Suprapubic skin (tissue), 4 donors: Measurements from ENCODE around the gene POLE3. TPM values are rescaled to one million over a fixed set of nuclear protein-coding genes. Genes with fewer than 3 reads are reported as not detected.

ENCODE experiments used
- DNase-seq, 2 donors: peaks; one replicate each; pipeline ENCODE4 v3.0.0-alpha.2; 2019; ENCODE audit warnings: low spot score in 2 of 2
- H3K27ac ChIP-seq: fragments of 200-600 bp; sonication (generic); one replicate; pipeline ENCODE4 v1.5.1; 2019
- H3K27me3 ChIP-seq: fragments of 200-600 bp; sonication (generic); one replicate; pipeline ENCODE4 v1.5.1; 2019
- H3K36me3 ChIP-seq: fragments of 200-600 bp; sonication (generic); one replicate; pipeline ENCODE4 v1.5.1; 2019
- H3K4me1 ChIP-seq: fragments of 200-600 bp; sonication (generic); one replicate; pipeline ENCODE4 v1.5.1; 2019
- H3K4me3 ChIP-seq: fragments of 200-600 bp; sonication (generic); one replicate; pipeline ENCODE4 v1.5.1; 2019; ENCODE audit warnings: mild to moderate bottlenecking
- H3K9me3 ChIP-seq: fragments of 200-600 bp; sonication (generic); one replicate; pipeline ENCODE4 v1.5.1; 2019
- CTCF ChIP-seq, 2 donors: fragments of 200-600 bp in 1 of 2; fragments of 450-650 bp in 1 of 2; sonication (generic) in 1 of 2; IDR thresholded peaks; one replicate each; pipeline ENCODE4 v1.5.1; 2016 to 2019; ENCODE audit warnings: antibody characterized with exemption in 2 of 2, mild to moderate bottlenecking in 1 of 2, moderate library complexity in 1 of 2
- EP300 ChIP-seq: sonication (generic); formaldehyde crosslinking; IDR thresholded peaks from one replicate; pipeline ENCODE4 v1.6.1; 2017; ENCODE audit warnings: antibody characterized with exemption
- POLR2A ChIP-seq, 2 donors: fragments of 450-650 bp; IDR thresholded peaks; one replicate each; pipeline ENCODE4 v1.6.1; 2017; ENCODE audit warnings: antibody characterized with exemption in 2 of 2, mild to moderate bottlenecking in 2 of 2, moderate library complexity in 2 of 2
- POLR2AphosphoS5 ChIP-seq, 3 donors: sonication (generic); formaldehyde crosslinking; IDR thresholded peaks; one replicate each; pipeline ENCODE4 v1.6.1; 2017; ENCODE audit warnings: antibody characterized with exemption in 3 of 3
- WGBS: methylation state at CpG from one replicate; pipeline ENCODE4 v1.1.5; 2018; 5-methylcytosine and 5-hydroxymethylcytosine counted together
- total RNA-seq, 4 donors: library from RNA; depleted of rRNA; stranded (reverse); fragments of >200 nt; gene quantifications; one replicate each; pipeline ENCODE4 v1.1.0, GENCODE V29; 2016

POLE3 gene
- total RNA-seq, 4 donors from 2014 or later = 32.6 to 52.6 (median 36.6) TPM

- H3K27me3 ChIP-seq = no peaks in the 10 kb centered on the region
- no peak for DNase-seq
- H3K4me1 ChIP-seq = no peaks in the 10 kb centered on the region
- no peak overlapping the region for H3K27ac ChIP-seq
- no peaks in the 10 kb centered on the region for H3K36me3 ChIP-seq
- TF ChIP-seq EP300 = no peak
- no peak for TF ChIP-seq POLR2A (IDR thresholded peaks at IDR 0.05)
- no peaks in the 10 kb centered on the region for H3K9me3 ChIP-seq
- H3K4me3 ChIP-seq = no peak overlapping the region
- WGBS = 100% methylated on average over 1 of the region's 1 CpG
These were observed 17.7 kb upstream of the POLE3 start for GRCh38 chr9:113428062-113428615.

GRCh38 chr9:113427629-113428028, 17.2 kb upstream of the POLE3 start:
- no peak overlapping the region for H3K4me3 ChIP-seq
- 90% methylated on average over 2 of the region's 2 CpGs for WGBS
- no peak for DNase-seq
- H3K4me1 ChIP-seq = no peaks in the 10 kb centered on the region
- H3K9me3 ChIP-seq = no peaks in the 10 kb centered on the region
- H3K27ac ChIP-seq = no peak overlapping the region
- TF ChIP-seq POLR2AphosphoS5 (IDR thresholded peaks at IDR 0.05) = no peak
- TF ChIP-seq CTCF (IDR thresholded peaks at IDR 0.05) = no peak
- no peak for TF ChIP-seq EP300
- no peak for TF ChIP-seq POLR2A (IDR thresholded peaks at IDR 0.05)
- H3K36me3 ChIP-seq = no peaks in the 10 kb centered on the region
- H3K27me3 ChIP-seq = no peaks in the 10 kb centered on the region

- Histone ChIP-seq H3K27ac (no peak overlapping the region), H3K4me3 (no peak overlapping the region), H3K27me3 (no peaks in the 10 kb centered on the region), H3K9me3 (no peaks in the 10 kb centered on the region), H3K4me1 (no peaks in the 10 kb centered on the region), H3K36me3 (no peaks in the 10 kb centered on the region)
- no peak for DNase-seq
- 67% methylated on average over 1 of the region's 1 CpG for WGBS
- TF ChIP-seq EP300 = no peak
- TF ChIP-seq CTCF (IDR thresholded peaks at IDR 0.05) = no peak
- no peak for TF ChIP-seq POLR2AphosphoS5 (IDR thresholded peaks at IDR 0.05)
- TF ChIP-seq POLR2A (IDR thresholded peaks at IDR 0.05) = no peak
These were observed 16.2 kb upstream of the POLE3 start for GRCh38 chr9:113426701-113427100.

GRCh38 chr9:113425072-113425471, 14.6 kb upstream of the POLE3 start:
- Histone ChIP-seq H3K27ac (no peak overlapping the region), H3K9me3 (no peaks in the 10 kb centered on the region), H3K4me1 (no peaks in the 10 kb centered on the region), H3K4me3 (no peak overlapping the region), H3K36me3 (no peaks in the 10 kb centered on the region), H3K27me3 (no peaks in the 10 kb centered on the region)
- peak in 1 of 2 donors; percentile 9 for DNase-seq
- WGBS = 50% methylated on average over 2 of the region's 2 CpGs
- TF ChIP-seq CTCF (IDR thresholded peaks at IDR 0.05) (no peak), POLR2A (IDR thresholded peaks at IDR 0.05) (no peak), EP300 (no peak), POLR2AphosphoS5 (IDR thresholded peaks at IDR 0.05) (no peak)

GRCh38 chr9:113421726-113422125, 11.3 kb upstream of the POLE3 start:
- H3K4me3 ChIP-seq = no peak overlapping the region
- no peaks in the 10 kb centered on the region for H3K36me3 ChIP-seq
- no peak overlapping the region for H3K27ac ChIP-seq
- H3K9me3 ChIP-seq = no peaks in the 10 kb centered on the region
- DNase-seq = no peak
- 79% methylated on average over 3 of the region's 3 CpGs for WGBS
- TF ChIP-seq CTCF (IDR thresholded peaks at IDR 0.05) (no peak), POLR2AphosphoS5 (IDR thresholded peaks at IDR 0.05) (no peak), EP300 (no peak), POLR2A (IDR thresholded peaks at IDR 0.05) (no peak)
- no peaks in the 10 kb centered on the region for H3K4me1 ChIP-seq
- H3K27me3 ChIP-seq = no peaks in the 10 kb centered on the region

GRCh38 chr9:113417370-113417769, 6.9 kb upstream of the POLE3 start:
- no peak overlapping the region for H3K27ac ChIP-seq
- H3K4me3 ChIP-seq = no peak overlapping the region
- TF ChIP-seq POLR2AphosphoS5 (IDR thresholded peaks at IDR 0.05) (no peak), POLR2A (IDR thresholded peaks at IDR 0.05) (no peak), EP300 (no peak), CTCF (IDR thresholded peaks at IDR 0.05) (no peak)
- no peaks in the 10 kb centered on the region for H3K4me1 ChIP-seq
- no peaks in the 10 kb centered on the region for H3K27me3 ChIP-seq
- no peaks in the 10 kb centered on the region for H3K9me3 ChIP-seq
- H3K36me3 ChIP-seq = no peaks in the 10 kb centered on the region
- DNase-seq = peak in 1 of 2 donors; percentile 18
- 84% methylated on average over 4 of the region's 4 CpGs for WGBS
